OCI-LY7 (cell line): ENCODE results near the gene EIF5A.

Experiments
- EZH2phosphoT487 ChIP-seq: fragments of 200-600 bp; sonication (generic); IDR thresholded peaks from 2 replicates; pipeline ENCODE4 v1.6.1; 2018; ENCODE audit warnings: low read depth, borderline replicate concordance, mild to moderate bottlenecking, mixed run types, antibody characterized with exemption, low read length, moderate library complexity, mixed read lengths
- TF ChIP-seq, protein P1 (sequence below): fragments of 200-600 bp; sonication (generic); conservative IDR thresholded peaks from 2 replicates; pipeline ENCODE4 v1.5.1; 2014; ENCODE audit warnings: mild to moderate bottlenecking, antibody characterized with exemption, low read length, moderate library complexity, mixed read lengths

DNA sequence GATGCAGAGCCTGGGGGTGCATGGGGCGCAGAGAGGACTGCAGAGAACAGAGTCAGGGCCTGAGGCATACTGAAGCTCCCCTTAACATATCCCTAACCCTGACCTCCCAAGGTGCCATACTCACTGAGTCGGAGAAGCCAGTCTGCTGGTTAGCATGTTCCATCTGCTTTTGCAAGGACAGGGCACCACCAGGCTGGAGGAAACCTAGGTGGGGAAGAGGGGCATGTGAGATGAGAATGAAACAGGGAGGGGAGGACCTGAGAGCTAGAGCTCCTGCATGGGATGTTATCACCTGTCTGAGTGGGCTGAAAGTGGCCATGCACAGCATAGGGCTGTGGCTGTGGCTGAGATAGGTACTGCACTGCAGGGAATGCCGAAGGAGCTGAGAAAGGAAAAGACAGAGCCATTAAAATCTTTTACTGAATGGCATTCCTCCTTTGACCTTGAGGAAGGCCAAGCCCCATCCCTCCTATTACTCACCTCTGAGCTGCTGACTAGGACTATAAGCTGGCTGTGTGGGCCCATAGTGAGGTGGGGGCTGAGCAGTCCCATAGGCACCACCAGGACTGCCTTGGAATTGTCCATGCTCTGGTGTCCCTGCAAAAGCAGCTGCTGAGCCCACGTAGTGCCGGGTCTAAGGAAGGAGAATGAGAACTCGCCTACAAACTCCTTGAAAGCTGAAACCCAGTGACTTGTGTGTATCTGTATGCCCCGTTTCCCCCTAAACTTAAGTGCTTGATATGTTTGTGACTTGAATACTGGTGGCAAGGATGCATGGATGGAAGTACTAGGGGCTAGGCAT, 5.9 kb downstream of the EIF5A start:
- TF ChIP-seq, protein P1, sequence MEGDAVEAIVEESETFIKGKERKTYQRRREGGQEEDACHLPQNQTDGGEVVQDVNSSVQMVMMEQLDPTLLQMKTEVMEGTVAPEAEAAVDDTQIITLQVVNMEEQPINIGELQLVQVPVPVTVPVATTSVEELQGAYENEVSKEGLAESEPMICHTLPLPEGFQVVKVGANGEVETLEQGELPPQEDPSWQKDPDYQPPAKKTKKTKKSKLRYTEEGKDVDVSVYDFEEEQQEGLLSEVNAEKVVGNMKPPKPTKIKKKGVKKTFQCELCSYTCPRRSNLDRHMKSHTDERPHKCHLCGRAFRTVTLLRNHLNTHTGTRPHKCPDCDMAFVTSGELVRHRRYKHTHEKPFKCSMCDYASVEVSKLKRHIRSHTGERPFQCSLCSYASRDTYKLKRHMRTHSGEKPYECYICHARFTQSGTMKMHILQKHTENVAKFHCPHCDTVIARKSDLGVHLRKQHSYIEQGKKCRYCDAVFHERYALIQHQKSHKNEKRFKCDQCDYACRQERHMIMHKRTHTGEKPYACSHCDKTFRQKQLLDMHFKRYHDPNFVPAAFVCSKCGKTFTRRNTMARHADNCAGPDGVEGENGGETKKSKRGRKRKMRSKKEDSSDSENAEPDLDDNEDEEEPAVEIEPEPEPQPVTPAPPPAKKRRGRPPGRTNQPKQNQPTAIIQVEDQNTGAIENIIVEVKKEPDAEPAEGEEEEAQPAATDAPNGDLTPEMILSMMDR = no peak
- TF ChIP-seq EZH2phosphoT487 = no peak
